ENCODE data around the gene SUGCT.

The SUGCT gene

DNA sequence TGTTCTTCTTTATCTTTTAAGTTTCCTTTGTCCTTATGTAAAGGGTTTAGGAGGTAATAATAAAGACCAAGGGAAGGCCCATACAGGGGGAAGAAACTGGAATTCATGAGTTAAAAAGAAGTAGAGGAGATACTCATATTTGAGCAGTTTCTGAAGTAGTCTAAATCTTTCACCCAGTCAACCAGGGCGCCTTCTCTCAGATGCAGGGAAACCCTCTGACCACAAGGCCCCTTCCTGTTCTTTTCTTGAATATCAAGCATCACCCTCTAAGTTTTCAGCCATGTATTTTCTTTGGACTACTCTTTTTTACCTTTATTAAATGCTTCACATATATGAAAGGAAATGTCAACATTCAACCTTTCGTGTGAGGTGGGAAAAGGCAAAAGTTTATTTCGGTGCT, 630.8 kb downstream of the SUGCT start:
- H3K4me3 ChIP-seq (ENCODE audit: low read depth, low read length) = no peak overlapping the region
- no peak for DNase-seq (ENCODE audit: low read depth)
- no peak for TF ChIP-seq CTCF (IDR thresholded peaks at IDR 0.05; ENCODE audit: control insufficient read depth, extremely low read depth, insufficient read depth)

GRCh38 chr7:40772096-40772495, 637.3 kb downstream of the SUGCT start:
- no peak overlapping the region for H3K4me3 ChIP-seq (ENCODE audit: low read depth, low read length)
- no peak for DNase-seq (ENCODE audit: low read depth)
- TF ChIP-seq CTCF (IDR thresholded peaks at IDR 0.05; ENCODE audit: control insufficient read depth, extremely low read depth, insufficient read depth) = no peak

DNA sequence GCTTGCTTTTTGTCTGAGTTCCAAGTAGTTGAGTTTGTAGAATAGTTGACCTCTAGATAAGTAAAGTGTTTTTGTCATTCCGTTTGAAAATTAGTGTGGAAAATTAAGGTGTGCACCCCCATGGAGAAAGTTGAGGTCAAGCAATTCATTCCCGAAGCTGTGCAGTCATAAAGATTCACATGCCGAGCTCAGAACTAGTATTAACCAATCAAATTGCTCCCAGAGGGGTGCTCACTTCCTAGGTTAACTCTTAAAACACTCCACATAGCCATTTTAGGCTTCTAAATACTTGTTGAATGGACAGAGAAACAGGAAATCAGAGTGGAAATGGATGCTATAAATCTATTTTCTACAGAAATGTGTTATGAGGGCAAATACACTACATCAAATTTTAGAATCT, 638.9 kb downstream of the SUGCT start:
- DNase-seq (ENCODE audit: low read depth) = no peak
- TF ChIP-seq CTCF (IDR thresholded peaks at IDR 0.05; ENCODE audit: control insufficient read depth, extremely low read depth, insufficient read depth) = no peak
- no peak overlapping the region for H3K4me3 ChIP-seq (ENCODE audit: low read depth, low read length)

DNA sequence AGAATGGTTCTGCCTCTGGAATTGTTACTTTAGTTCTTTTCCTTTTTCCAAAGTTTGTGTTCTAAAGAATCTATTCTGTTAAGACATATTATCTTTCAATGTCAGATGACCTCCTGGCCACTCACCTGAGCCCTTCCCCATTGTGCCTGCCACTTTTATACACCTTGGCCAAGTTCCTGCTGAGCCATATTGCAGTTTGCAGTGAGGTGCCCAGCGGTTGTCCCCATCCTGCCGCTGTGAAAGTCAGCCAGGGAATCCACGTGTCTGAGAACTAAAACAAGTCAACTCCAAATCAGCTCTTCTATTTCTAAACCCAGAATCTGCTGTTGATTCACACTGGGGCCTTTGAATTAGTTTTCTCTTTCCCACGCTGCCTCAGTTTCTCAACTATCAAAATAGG, 641.1 kb downstream of the SUGCT start:
- H3K4me3 ChIP-seq (ENCODE audit: low read depth, low read length) = no peak overlapping the region
- TF ChIP-seq CTCF (IDR thresholded peaks at IDR 0.05; ENCODE audit: control insufficient read depth, extremely low read depth, insufficient read depth) = no peak
- no peak for DNase-seq (ENCODE audit: low read depth)

- DNase-seq (ENCODE audit: low read depth) = no peak
- no peak overlapping the region for H3K4me3 ChIP-seq (ENCODE audit: low read depth, low read length)
- TF ChIP-seq CTCF (IDR thresholded peaks at IDR 0.05; ENCODE audit: control insufficient read depth, extremely low read depth, insufficient read depth) = no peak
Measured at GRCh38 chr7:40777730-40778312, 643.0 kb downstream of the SUGCT start.

- no peak for DNase-seq (ENCODE audit: low read depth)
- no peak for TF ChIP-seq CTCF (IDR thresholded peaks at IDR 0.05; ENCODE audit: control insufficient read depth, extremely low read depth, insufficient read depth)
- H3K4me3 ChIP-seq (ENCODE audit: low read depth, low read length) = no peak overlapping the region
Measured at GRCh38 chr7:40780460-40780859, 645.7 kb downstream of the SUGCT start.

DNA sequence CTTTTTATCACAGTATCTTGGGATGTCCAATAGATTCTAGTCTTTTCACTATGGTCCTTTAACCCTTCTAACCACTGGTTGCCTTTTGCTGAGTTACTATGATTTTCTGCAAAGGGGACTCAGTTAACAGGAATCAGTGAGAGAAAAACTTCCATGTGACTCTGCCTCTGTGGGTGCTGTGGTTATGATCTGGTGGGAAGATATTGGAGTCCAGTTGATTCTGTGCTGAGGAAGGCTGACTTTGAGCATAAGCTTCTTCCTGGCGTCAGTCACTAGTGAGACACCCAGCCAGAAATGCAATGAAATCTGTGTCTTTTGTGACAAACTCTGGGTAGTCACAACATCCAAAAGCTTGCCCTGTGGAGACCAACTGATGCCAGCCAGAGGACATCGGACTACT, 648.0 kb downstream of the SUGCT start:
- no peak overlapping the region for H3K4me3 ChIP-seq (ENCODE audit: low read depth, low read length)

More for the DNA sequence above, 648.0 kb downstream of the SUGCT start:
- DNase-seq (ENCODE audit: low read depth) = no peak
- no peak for TF ChIP-seq CTCF (IDR thresholded peaks at IDR 0.05; ENCODE audit: control insufficient read depth, extremely low read depth, insufficient read depth)

All from LNCaP clone FGC (cell line).